Stimulated activated naive CD8-positive, alpha-beta T cell treated with anti-CD3 and anti-CD28 coated beads, Interleukin-15, amount 100 ng/mL, for 72 hours (primary cell): Measurements from ENCODE around the gene RAD51B.
A peak's percentile ranks its signal among the peaks of the same experiment; 100 is the strongest.

ENCODE experiments used
- ATAC-seq: fragments of 150-1000 bp; cut with Tn5 transposase; 2 replicates; pipeline ENCODE4 v1.10.0; 2021; ENCODE audit warnings: mild to moderate bottlenecking, moderate library complexity
- DNase-seq, 2 donors: peaks; one replicate each; pipeline ENCODE4 v3.0.0; 2021 to 2022
- H3K27ac Mint-ChIP-seq, 2 donors: one replicate each; pipeline ENCODE4 v1.8.0; 2022; ENCODE audit warnings: mild to moderate bottlenecking in 2 of 2, mixed read lengths in 2 of 2, moderate library complexity in 2 of 2
- H3K27me3 Mint-ChIP-seq: one replicate; pipeline ENCODE4 v1.8.0; 2022; ENCODE audit warnings: mixed read lengths
- H3K4me1 Mint-ChIP-seq: one replicate; pipeline ENCODE4 v1.8.0; 2022; ENCODE audit warnings: mild to moderate bottlenecking, mixed read lengths
- H3K4me3 Mint-ChIP-seq, 2 donors: one replicate each; pipeline ENCODE4 v1.8.0; 2022; ENCODE audit warnings: mild to moderate bottlenecking in 2 of 2, mixed read lengths in 2 of 2, moderate library complexity in 1 of 2
- H3K9me3 Mint-ChIP-seq, 2 donors: one replicate each; pipeline ENCODE4 v1.8.0; 2022; ENCODE audit warnings: mixed read lengths in 2 of 2

Gene RAD51B

DNA sequence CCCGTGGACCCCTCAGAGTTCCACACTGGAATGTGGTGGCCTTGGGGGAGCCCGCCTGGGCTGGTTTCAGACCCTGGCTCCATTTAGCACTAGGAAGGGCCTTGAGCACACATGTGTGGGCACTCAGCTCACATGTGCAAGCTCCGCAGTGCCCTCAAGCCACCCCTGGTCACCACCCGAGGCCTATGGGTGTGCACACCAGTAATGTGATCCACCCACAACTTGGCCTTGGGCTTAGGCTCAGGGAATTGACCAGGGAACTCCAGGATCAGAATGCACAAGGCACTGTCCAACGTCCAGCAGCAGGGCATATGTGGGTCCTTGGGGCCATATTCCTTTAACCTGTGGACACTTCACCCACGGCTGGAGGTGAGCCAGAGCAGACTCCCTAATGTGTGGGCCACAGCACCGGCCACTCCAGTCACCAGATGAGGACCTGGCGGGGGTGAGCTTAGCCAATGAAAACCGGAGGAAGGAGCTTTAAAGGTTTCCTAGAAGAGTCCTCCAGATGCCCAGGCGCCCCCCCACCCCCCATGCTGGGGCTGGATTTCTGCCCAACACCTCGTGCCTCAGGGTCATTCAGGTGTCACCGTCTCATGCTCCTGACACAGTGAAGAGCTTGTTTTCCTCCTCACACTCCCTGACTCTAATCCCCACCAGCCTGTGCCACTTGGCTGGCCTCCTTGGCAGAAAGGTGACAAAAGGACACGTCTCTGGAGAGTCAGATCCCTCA lies 764.1 kb downstream of the RAD51B start:
- Mint-ChIP-seq H3K27me3 (no peaks in the 10 kb centered on the region), H3K9me3 (no peaks in the 10 kb centered on the region), H3K27ac (no peak overlapping the region), H3K4me3 (no peak overlapping the region), H3K4me1 (no peaks in the 10 kb centered on the region)
- ATAC-seq (no peak), DNase-seq (no peak)

DNA sequence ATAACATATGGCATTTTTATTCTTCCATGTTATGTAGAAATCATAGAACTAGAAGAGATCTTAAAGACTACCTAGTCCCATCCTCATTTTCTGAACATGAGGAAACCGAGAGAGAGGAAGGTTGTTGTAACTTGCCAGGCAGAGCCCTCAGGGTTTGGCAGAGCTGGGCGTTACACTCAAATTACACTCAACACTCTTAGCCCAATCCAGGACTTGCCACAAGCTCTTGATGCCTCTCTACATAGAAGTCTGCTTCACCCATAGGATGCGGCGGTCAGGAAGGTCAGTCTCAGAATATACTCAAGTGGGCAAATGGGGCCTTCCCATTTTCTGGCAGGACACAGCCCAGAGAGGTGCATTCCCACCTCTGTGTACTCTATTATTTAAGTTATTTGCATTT lies 765.2 kb downstream of the RAD51B start:
- Mint-ChIP-seq H3K27me3 (no peaks in the 10 kb centered on the region), H3K4me1 (peaks cover 4% of the 10 kb centered on the region), H3K4me3 (no peak overlapping the region), H3K27ac (no peak overlapping the region), H3K9me3 (no peaks in the 10 kb centered on the region)
- ATAC-seq, result no peak
- DNase-seq, result no peak

DNA sequence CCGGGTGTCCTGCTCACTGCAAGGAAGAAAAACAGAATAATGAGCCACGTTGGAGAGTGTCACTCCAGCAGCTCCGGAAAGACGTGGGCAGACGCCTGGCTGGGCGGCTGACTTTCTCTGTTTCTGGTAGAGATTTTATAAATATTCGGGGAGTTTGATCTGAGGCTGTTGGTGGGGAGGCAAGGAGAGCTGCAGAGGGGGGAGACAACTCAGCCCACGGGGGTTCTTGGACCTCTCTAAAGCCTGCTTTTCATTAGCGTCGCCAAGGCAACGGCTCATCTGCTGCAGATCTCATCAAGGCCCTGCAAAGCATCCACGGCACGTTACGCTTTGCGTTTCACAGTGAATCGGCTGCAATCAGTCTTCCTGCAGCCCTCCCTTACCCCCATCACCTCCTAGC lies 766.1 kb downstream of the RAD51B start:
- Mint-ChIP-seq H3K27ac (peak overlapping the region in 1 of 2 donors; percentile 31), H3K27me3 (no peaks in the 10 kb centered on the region), H3K9me3 (no peaks in the 10 kb centered on the region), H3K4me3 (no peak overlapping the region), H3K4me1 (peaks cover 10% of the 10 kb centered on the region)
- ATAC-seq (no peak), DNase-seq (no peak)

DNA sequence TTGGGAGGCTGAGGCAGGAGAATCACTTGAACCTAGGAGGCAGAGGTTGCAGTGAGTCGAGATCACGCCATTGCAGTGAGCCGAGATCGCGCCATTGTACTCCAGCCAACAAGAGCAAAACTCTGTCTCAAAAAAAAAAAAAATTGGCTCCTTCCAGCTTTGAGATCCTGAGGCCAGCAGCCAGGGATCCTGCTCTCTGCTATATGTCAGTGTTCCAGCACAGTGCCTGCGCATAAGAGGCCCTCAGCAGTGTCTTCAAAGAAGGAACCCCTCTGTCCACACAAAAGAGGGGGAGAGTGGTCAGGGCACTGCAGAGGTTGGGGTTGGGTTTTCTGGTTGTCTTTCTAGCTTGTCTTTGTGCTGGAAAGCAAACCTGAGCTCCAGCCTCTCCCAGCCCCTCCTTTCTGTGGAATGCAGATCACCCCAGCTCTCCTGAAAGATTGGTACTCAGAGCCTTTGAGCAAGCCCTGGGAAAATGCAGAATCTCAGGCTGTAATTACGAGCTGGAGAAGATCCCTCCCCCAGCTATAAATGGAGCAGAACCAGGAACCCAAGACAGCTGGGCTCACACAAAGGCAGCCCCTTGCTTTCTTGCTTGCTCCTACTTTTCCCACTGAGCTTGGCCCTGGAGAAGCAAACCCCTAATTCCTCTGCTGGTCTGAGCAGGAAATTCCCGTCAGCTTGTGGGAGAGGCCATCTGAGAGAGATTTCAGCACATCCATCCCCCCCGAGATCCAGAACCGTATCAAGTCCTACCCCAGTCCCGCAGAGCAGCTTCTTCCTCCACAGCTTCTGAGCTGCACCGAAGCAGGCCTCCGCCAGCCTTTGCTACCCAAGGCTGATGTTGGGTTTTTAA lies 767.5 kb downstream of the RAD51B start:
- Mint-ChIP-seq H3K9me3 (no peaks in the 10 kb centered on the region), H3K4me3 (no peak overlapping the region), H3K4me1 (peaks cover 10% of the 10 kb centered on the region), H3K27me3 (no peaks in the 10 kb centered on the region), H3K27ac (no peak overlapping the region)
- DNase-seq, result no peak
- ATAC-seq, result no peak

DNA sequence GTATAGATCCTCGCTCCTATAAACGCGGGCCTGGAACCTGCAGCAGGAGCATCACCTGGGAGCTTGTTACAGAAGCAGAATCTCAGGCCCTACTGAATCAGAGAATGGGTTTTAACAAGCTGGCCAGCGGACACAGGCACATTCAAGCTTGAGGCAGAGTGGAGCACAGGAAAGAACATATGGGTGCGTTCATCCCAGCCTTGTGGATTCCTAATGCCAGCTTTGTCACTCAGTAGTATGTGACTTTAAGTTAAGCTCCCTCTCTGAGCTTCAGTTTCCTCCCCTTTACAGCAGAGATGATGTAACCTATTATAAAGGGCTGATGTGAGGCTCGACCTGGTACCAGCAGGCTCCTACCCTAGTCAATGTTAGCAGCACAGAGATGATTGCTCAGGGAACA lies 768.4 kb downstream of the RAD51B start:
- no peak overlapping the region for H3K27ac Mint-ChIP-seq
- no peaks in the 10 kb centered on the region for H3K27me3 Mint-ChIP-seq
- H3K9me3 Mint-ChIP-seq, result no peaks in the 10 kb centered on the region
- no peak for DNase-seq
- ATAC-seq, result no peak
- H3K4me3 Mint-ChIP-seq, result no peak overlapping the region
- H3K4me1 Mint-ChIP-seq, result peaks cover 11% of the 10 kb centered on the region

DNA sequence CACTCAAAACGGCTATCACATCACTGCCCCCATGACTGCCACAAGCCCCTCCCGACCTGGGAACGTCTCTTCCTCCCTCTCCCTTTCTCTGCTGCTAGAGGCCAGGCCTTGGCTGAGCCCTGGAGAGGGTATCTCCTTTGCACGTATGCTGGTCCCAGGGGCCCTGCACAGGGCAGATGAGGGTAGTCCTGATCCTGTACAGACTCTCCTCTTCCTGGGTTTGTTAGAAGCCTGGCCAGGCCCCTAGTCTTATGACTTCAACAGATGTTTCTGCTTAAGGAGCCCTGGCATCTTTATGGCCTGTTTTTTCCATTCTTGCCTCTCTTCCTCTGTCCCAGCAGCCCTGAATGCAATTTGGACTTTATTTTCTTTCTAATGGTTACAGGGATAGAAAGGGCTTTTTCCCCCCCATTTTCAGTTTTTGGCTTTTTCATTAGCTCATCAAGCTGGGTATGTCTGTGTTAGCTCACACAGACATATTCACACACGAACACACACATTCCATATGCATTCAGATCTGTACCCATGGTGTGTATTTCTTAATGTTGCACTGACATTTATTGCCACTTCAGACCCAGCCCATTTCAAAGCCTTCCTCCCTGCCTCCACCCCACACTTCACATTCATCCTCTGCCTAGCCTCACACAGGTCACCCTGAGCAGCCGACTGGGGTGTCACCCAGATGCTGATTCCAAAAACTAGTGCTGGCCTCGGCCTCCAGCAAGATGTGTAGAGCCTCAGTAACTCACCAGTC lies 770.0 kb downstream of the RAD51B start:
- Mint-ChIP-seq H3K4me3 (no peak overlapping the region), H3K9me3 (no peaks in the 10 kb centered on the region), H3K27ac (no peak overlapping the region), H3K4me1 (peaks cover 28% of the 10 kb centered on the region), H3K27me3 (no peaks in the 10 kb centered on the region)
- no peak for DNase-seq
- ATAC-seq, result no peak

DNA sequence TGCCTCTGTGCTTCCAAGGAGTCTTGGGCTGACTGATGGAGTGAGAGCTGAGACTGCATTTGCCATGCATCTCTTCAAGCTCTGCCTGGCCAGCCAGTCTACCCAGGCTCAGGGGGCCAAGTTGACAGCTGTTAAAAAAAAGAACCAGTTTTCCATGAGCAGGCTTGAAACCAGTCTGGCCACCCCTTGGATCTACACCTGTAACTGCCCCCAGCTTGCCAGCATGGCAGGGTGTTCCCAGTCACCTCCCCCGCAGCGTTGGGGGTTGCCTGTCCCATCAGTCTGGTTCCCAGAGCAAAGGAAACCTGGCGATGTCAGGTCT lies 770.6 kb downstream of the RAD51B start:
- Mint-ChIP-seq H3K4me3 (no peak overlapping the region), H3K27ac (no peak overlapping the region), H3K27me3 (no peaks in the 10 kb centered on the region), H3K9me3 (no peaks in the 10 kb centered on the region), H3K4me1 (peaks cover 28% of the 10 kb centered on the region)
- ATAC-seq (no peak), DNase-seq (no peak)

DNA sequence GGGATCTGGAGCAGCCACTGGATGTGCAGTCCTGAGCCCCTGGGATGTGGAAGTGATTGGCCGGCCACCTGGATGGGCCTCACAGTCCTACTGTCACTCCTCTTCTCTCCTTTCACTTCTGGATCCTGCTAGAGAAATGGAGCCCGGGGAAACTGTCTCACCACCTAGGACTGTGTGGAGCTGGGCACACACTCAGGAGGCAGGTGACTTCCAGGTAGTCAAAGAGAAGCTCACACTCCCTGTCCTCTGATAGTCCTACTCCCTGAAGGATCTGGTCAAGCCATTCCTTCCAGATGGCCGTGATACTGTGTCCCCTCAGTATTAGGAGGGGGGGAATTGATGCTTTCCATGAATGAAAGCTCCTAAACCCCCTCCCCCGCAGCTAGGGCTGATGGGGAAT lies 772.2 kb downstream of the RAD51B start:
- DNase-seq (no peak), ATAC-seq (no peak)
- H3K27me3 Mint-ChIP-seq, result no peaks in the 10 kb centered on the region
- no peaks in the 10 kb centered on the region for H3K9me3 Mint-ChIP-seq
- H3K4me3 Mint-ChIP-seq, result no peak overlapping the region
- peaks cover 28% of the 10 kb centered on the region for H3K4me1 Mint-ChIP-seq
- peak overlapping the region in 1 of 2 donors; percentile 30 for H3K27ac Mint-ChIP-seq

DNA sequence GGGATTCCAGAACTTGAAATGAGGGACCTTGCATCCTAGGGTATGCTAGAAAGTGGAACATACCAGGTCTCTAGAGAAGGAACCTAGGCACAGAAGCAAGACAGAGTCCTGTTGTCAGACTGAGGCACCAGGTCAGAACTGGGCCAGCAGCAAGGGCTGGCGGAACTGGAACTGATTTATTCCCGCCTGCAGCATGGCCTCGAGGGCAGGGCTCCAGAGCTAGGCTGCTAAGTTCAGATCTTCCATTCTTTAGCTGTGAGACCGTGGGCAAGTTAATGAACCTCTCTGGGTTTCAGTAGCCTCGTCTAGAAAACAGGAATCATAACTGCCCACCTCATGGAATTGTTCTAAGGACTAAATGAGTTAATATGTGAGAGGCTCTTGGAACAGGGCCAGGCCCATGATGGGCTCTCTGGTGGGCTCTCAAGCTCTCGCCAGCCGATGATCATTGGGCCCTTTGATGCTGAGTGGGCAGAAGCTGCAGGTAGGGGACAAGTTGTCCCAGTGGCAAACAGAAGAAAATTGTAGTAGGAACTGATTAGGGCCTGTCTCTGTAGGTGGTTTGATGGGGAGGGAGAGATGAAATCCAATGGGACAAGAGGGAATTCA lies 773.5 kb downstream of the RAD51B start:
- ATAC-seq (no peak), DNase-seq (no peak)
- Mint-ChIP-seq H3K27ac (peak overlapping the region in 1 of 2 donors; percentile 81), H3K4me1 (peaks cover 28% of the 10 kb centered on the region), H3K27me3 (no peaks in the 10 kb centered on the region), H3K4me3 (no peak overlapping the region), H3K9me3 (peaks cover 0 to 3% of the 10 kb centered on the region in 2 donors)

DNA sequence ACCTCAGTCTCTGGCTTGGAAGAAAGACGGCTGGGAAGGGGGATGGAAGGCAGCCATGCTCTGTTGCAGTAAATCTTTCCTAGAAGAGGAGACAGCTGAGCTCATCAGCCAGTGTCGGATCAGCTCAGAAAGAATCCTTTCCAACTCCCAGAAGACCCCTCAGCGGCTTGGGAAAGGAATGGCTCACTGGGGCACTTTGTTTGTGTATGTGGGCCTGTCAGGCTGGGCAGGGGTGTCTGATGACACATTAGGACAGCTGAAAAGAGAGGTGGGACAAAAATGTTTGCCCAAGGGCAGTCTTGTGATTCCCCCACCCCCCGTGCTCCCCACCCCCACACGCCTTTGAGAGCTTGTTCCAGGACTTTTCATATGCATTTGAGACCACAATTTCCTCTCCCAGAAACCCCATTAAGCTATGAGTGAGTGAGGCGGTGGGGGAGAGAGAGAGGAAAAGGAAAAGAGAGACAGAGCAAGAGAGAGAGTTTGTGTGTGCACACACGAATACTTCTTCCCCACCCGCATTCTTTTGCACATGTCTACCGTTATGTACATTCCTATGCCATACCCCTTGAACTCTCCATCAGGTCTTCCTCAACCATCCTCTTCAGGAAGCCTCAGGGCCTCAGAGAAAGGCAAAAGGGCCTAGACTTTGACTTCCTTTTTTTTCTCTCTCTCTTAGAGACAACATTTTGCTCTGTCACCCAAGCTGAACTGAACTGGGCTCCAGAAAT lies 774.4 kb downstream of the RAD51B start:
- Mint-ChIP-seq H3K27me3 (no peaks in the 10 kb centered on the region), H3K4me3 (no peak overlapping the region), H3K27ac (peak overlapping the region; percentile 81 to 82), H3K9me3 (peaks cover 0 to 3% of the 10 kb centered on the region in 2 donors), H3K4me1 (peaks cover 28% of the 10 kb centered on the region)
- ATAC-seq, result peak; percentile 26
- no peak for DNase-seq

DNA sequence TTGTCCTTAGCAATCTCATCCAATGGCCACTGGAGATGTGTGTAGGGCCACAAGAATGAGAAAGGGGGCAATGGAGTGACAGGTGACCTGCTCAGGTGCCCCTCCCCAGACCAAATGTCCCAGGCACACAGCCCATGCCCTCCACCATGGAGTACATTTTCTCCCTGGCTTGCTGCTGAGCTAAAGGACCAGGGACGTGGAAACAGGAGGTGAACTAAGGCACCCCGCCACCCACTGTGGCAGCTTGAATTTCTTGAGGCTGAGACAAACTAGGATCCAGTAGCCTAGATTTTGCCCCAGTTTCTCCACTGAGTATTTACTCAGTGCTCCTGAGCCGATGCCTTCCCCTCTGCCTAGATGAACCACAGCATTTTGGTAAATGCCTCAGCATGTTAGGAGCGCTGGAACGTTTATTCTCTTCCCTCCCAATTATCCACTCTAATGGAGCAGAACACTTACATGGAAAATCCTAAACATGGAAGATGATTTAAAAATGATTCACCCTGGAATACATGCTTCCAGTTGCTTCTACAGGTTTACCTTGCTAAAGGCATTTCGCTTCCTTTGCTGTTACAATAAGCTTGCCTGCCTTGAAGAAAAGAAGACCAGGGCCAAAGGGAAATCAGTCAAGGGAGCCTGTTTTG lies 775.3 kb downstream of the RAD51B start:
- peaks cover 0 to 3% of the 10 kb centered on the region in 2 donors for H3K9me3 Mint-ChIP-seq
- ATAC-seq (no peak), DNase-seq (no peak)
- H3K27ac Mint-ChIP-seq, result no peak overlapping the region
- peaks cover 23% of the 10 kb centered on the region for H3K4me1 Mint-ChIP-seq
- no peaks in the 10 kb centered on the region for H3K27me3 Mint-ChIP-seq
- no peak overlapping the region for H3K4me3 Mint-ChIP-seq

DNA sequence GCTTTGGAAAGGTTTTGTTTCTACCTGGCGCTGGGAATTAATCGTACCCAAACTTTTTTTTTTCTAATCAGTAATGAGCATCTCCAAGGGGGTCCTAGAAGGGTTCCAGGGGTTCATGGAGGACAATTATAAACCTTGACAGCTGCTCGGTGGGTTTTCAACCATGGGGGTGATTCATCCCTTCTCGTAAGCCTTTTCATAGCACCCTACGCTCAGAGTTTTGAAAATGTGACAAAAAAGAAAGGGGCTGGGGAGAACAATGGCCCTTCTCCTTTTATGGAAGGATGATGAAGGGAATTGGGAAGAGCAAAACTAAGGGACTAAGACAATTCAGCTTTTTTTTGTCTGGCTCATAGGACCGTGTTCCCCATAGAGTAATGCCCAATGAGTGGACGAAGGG lies 776.6 kb downstream of the RAD51B start:
- ATAC-seq (no peak), DNase-seq (no peak)
- peaks cover 17% of the 10 kb centered on the region for H3K4me1 Mint-ChIP-seq
- peaks cover 0 to 3% of the 10 kb centered on the region in 2 donors for H3K9me3 Mint-ChIP-seq
- no peaks in the 10 kb centered on the region for H3K27me3 Mint-ChIP-seq
- H3K27ac Mint-ChIP-seq, result no peak overlapping the region
- H3K4me3 Mint-ChIP-seq, result no peak overlapping the region

DNA sequence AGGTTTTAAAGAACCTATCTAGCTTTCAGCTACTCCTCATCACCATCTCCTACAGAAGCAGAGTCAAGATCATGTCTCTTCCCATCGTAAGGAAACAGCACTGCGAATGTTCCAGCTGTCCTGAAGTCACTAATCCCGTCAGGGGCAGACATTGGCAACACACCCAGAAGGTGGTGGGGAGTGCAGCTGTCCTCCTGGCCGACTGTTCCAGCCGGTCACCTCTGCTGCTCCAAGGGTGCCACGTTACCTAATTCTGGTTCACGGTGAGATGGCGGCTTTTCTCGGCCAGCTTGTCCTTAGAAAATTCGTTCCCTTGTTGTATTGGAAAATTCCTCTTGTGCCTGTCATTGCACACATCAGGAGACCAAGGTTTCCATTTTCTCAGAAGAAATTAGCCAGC lies 777.1 kb downstream of the RAD51B start:
- no peak overlapping the region for H3K27ac Mint-ChIP-seq

DNA sequence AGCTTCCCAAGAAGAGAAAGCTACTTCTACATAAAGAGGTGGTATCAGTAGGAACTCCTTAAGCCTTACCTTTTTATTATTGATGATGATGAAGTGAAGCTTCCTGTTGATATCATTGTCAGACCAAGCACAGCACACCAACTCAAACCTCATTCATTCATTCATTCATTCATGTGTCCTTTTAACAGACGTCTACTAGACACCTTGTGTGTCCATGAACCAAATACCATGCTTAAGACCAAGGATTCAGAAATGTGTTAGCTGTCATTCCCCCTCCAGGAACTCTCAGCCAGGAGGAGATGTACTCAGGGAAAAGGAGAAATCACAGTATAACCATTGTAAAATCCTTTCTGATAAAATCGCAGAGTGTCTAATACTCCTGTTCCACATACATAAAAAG lies 778.5 kb downstream of the RAD51B start:
- Mint-ChIP-seq H3K4me3 (no peak overlapping the region), H3K9me3 (peaks cover 0 to 3% of the 10 kb centered on the region in 2 donors), H3K27ac (no peak overlapping the region), H3K27me3 (no peaks in the 10 kb centered on the region), H3K4me1 (peaks cover 15% of the 10 kb centered on the region)
- ATAC-seq (no peak), DNase-seq (no peak)

More for the DNA sequence above, 777.1 kb downstream of the RAD51B start:
- Mint-ChIP-seq H3K27me3 (no peaks in the 10 kb centered on the region), H3K4me3 (no peak overlapping the region), H3K9me3 (peaks cover 0 to 3% of the 10 kb centered on the region in 2 donors), H3K4me1 (peaks cover 17% of the 10 kb centered on the region)
- no peak for DNase-seq
- ATAC-seq, result no peak
